Pancreas (tissue), 10 donors: ENCODE measurements around the gene PGM3. TPM values are rescaled to one million over a fixed set of nuclear protein-coding genes. Genes with fewer than 3 reads are reported as not detected.

Experiments
- ATAC-seq, 4 donors: fragments of 200-7000 bp; cut with Tn5 transposase; one replicate each; pipeline versions ENCODE4 v1.8.0 to v1.9.1; 2020; ENCODE audit warnings: mild to moderate bottlenecking in 4 of 4, moderate library complexity in 4 of 4
- DNase-seq, 6 donors: peaks; one replicate each; pipeline ENCODE4 v3.0.0-alpha.2; 2020
- FAIRE-seq: peaks from 2 replicates; lab custom pipeline; 2012; peaks lifted over from hg19 to GRCh38; lab: Jason Lieb, UNC
- H3K27ac ChIP-seq, 4 donors: fragments of 200-600 bp; sonication (generic); 1 replicate in 3 of 4; 2 replicates in 1 of 4; pipeline versions ENCODE4 v1.5.0 to v1.8.0; 2020
- H3K27me3 ChIP-seq, 4 donors: fragments of 200-600 bp; one replicate each; pipeline ENCODE4 v1.8.0; 2021
- H3K36me3 ChIP-seq, 3 donors: fragments of 200-600 bp; sonication (generic) in 1 of 3; one replicate each; pipeline versions ENCODE4 v1.5.0 to v1.8.0; 2020 to 2021
- H3K4me1 ChIP-seq, 3 donors: fragments of 200-600 bp; one replicate each; pipeline ENCODE4 v1.8.0; 2021
- H3K4me3 ChIP-seq, 4 donors: fragments of 200-600 bp; sonication (generic) in 2 of 4; one replicate each; pipeline versions ENCODE4 v1.5.0 to v1.8.0; 2020 to 2021
- H3K9me3 ChIP-seq, 4 donors: fragments of 200-600 bp; one replicate each; pipeline ENCODE4 v1.8.0; 2021
- CTCF ChIP-seq, 4 donors: fragments of 200-600 bp; sonication (generic) in 3 of 4; IDR thresholded peaks; one replicate each; pipeline versions ENCODE4 v1.5.0 to v1.8.0; 2021; ENCODE audit warnings: antibody characterized with exemption in 4 of 4
- WGBS, 2 donors: extraction: QIAGEN DNeasy Blood & Tissue Kit; methylation state at CpG; one replicate each; pipeline ENCODE4 v1.1.7; 2013; 5-methylcytosine and 5-hydroxymethylcytosine counted together
- intact Hi-C, 3 donors: fragments of 100-400 bp; cut with DNase I; formaldehyde crosslinking; loops; one replicate each; pipeline versions ENCODE4 v1.11.1 to v1.14.2; 2022
- polyA plus RNA-seq, 2 donors: library from polyadenylated mRNA; stranded (reverse); fragments of 200-250 nt; gene quantifications; one replicate each; pipeline ENCODE4 v1.2.3, GENCODE V29; 2013
- total RNA-seq, 6 donors: library from RNA; stranded (reverse); fragmentation: NEBNext Ultra II Directional in 4 of 6; extraction: Animal tissue kit (Norgen Biotek cat#: 25700) in 4 of 6; gene quantifications; one replicate each; pipeline versions ENCODE4 v1.2.1 to v1.2.4, GENCODE V29; 2021 to 2023
- donor health status: healthy with polysubstance abuse.
- donor health status: DM: no; HTN: no; CAD: no; lungs with moderate emphysema.
- donor health status: DM: no; HTN: no; CAD: no.
- donor health status: control.
- donor health status: control.
- donor health status: Bipolar disorder and iron deficiency.
- donor health status: DM: yes; HTN: yes; CAD: no.
- donor health status: DM: no; HTN: no; CAD: no.
- donor health status: DM: no; HTN: no; CAD: no.
- donor health status: DM: yes; HTN: yes; CAD: no.

The PGM3 gene
- total and polyA plus RNA-seq, 8 donors, result 14.2 to 67.6 (median 49.7) TPM

GRCh38 chr6:83176246-83176645 is 16.8 kb downstream of the PGM3 start:
- 92 to 94% methylated on average over 4 of the region's 4 CpGs for WGBS, 2 donors
- H3K4me1 ChIP-seq, result no peaks in the 10 kb centered on the region
- H3K4me3 ChIP-seq, result no peak overlapping the region
- no peak overlapping the region for H3K27ac ChIP-seq
- no peaks in the 10 kb centered on the region for H3K9me3 ChIP-seq
- H3K27me3 ChIP-seq, result no peaks in the 10 kb centered on the region
- TF ChIP-seq CTCF (IDR thresholded peaks at IDR 0.05), result no peak
- FAIRE-seq (no peak), ATAC-seq (no peak), DNase-seq (no peak)
- peaks cover 0 to 69% (median 43%) of the 10 kb centered on the region in 3 donors for H3K36me3 ChIP-seq
- intact Hi-C loops, result no loop called here

GRCh38 chr6:83169511-83169910 is 23.6 kb downstream of the PGM3 start:
- Histone ChIP-seq H3K9me3 (no peaks in the 10 kb centered on the region), H3K27ac (no peak overlapping the region), H3K4me1 (no peaks in the 10 kb centered on the region), H3K4me3 (no peak overlapping the region), H3K27me3 (no peaks in the 10 kb centered on the region), H3K36me3 (peaks cover 0 to 80% (median 62%) of the 10 kb centered on the region in 3 donors)
- DNase-seq, result no peak
- TF ChIP-seq CTCF (IDR thresholded peaks at IDR 0.05), result no peak
- FAIRE-seq, result no peak
- ATAC-seq, result peak in 1 of 4 donors; percentile 27
- intact Hi-C loops, result no loop called here
- WGBS, 2 donors, result 61 to 66% methylated on average over 1 of the region's 1 CpG

DNA sequence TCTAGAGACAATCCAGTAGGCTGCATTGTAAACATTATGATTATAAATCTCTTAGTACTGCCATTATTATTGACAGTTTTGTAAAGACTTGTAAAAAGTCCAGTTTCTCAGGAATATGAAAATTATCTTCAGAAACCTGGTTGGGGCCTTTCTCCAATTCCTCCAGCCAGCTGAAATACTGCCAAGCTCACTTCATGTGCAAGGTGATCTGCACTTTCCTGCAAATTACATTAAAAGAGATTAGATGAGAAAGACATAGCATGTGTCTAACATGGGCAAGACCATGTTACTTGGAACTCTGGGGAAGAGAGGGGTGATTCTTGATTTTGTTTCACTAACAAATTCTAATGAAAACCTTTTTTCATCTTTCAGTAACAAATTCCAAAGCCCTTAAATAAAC is 24.0 kb downstream of the PGM3 start:
- intact Hi-C loops, result no loop called here
- no peaks in the 10 kb centered on the region for H3K4me1 ChIP-seq
- no peak for TF ChIP-seq CTCF (IDR thresholded peaks at IDR 0.05)
- DNase-seq, result no peak
- no peak for FAIRE-seq
- H3K9me3 ChIP-seq, result no peaks in the 10 kb centered on the region
- H3K27ac ChIP-seq, result no peak overlapping the region
- H3K27me3 ChIP-seq, result no peaks in the 10 kb centered on the region
- no peak overlapping the region for H3K4me3 ChIP-seq
- no peak for ATAC-seq
- H3K36me3 ChIP-seq, result peaks cover 0 to 77% (median 62%) of the 10 kb centered on the region in 3 donors

GRCh38 chr6:83168556-83168955 is 24.5 kb downstream of the PGM3 start:
- no peak overlapping the region for H3K4me3 ChIP-seq
- TF ChIP-seq CTCF (IDR thresholded peaks at IDR 0.05), result no peak
- intact Hi-C loops, result no loop called here
- no peaks in the 10 kb centered on the region for H3K27me3 ChIP-seq
- ATAC-seq (no peak), DNase-seq (no peak), FAIRE-seq (no peak)
- H3K9me3 ChIP-seq, result no peaks in the 10 kb centered on the region
- no peak overlapping the region for H3K27ac ChIP-seq
- peaks cover 0 to 72% (median 56%) of the 10 kb centered on the region in 3 donors for H3K36me3 ChIP-seq
- no peaks in the 10 kb centered on the region for H3K4me1 ChIP-seq
- WGBS, 2 donors, result 77 to 88% methylated on average over 1 of the region's 1 CpG

DNA sequence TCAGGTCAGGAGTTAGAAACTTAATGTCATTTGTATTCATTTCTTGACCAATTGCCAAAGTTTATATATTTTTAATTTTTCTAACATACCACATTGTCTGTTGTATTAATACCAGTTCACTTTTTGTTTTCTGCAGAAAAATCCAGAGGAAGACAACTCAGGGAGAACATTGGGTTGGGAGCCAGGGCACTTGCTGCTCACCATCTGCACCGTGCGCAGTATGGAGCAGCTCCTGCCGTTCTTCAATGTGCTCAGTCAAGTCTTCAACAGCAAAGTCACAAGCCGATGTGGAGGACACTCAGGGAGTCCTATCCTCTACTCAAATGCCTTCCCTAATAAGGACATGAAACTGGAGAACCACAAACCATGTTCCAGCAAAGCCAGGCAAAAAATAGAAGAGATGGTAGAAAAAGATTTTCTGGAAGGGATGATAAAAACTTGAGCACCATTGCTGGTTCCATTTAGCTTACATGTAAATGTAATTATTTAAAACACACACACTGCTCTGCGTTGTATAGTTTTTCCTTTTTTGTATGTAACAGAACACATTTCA is 25.3 kb downstream of the PGM3 start:
- intact Hi-C loops, result no loop called here
- H3K27me3 ChIP-seq, result no peaks in the 10 kb centered on the region
- H3K27ac ChIP-seq, result no peak overlapping the region
- DNase-seq, result no peak
- TF ChIP-seq CTCF (IDR thresholded peaks at IDR 0.05), result no peak
- 94 to 95% methylated on average over 5 of the region's 5 CpGs for WGBS, 2 donors
- ATAC-seq, result no peak
- H3K4me1 ChIP-seq, result no peaks in the 10 kb centered on the region
- no peak for FAIRE-seq
- H3K4me3 ChIP-seq, result no peak overlapping the region
- peaks cover 0 to 64% (median 51%) of the 10 kb centered on the region in 3 donors for H3K36me3 ChIP-seq
- H3K9me3 ChIP-seq, result no peaks in the 10 kb centered on the region
